ENCODE data around the gene DHX34.

Gene DHX34

GRCh38 chr19:47417107-47417745 lies 68.1 kb downstream of the DHX34 start:
- peak; percentile 33 for DNase-seq (ENCODE audit: low spot score)

- peak; percentile 31 for DNase-seq (ENCODE audit: low spot score)
Observed at GRCh38 chr19:47417746-47418691, 68.9 kb downstream of the DHX34 start.

- no peak for DNase-seq (ENCODE audit: low spot score)
Observed at GRCh38 chr19:47418692-47419029, 69.5 kb downstream of the DHX34 start.

- peak; percentile 32 for DNase-seq (ENCODE audit: low spot score)
Observed at GRCh38 chr19:47419030-47419783, 70.1 kb downstream of the DHX34 start, which contains the start of gene MEIS3. TSS of gene MEIS3 (minus strand) at chr19:47419527. CDS start at chr19:47419081, 446 bp downstream.

GRCh38 chr19:47419789-47420188 lies 70.7 kb downstream of the DHX34 start:
- no peak for DNase-seq (ENCODE audit: low spot score)

- DNase-seq (ENCODE audit: low spot score): no peak
Observed at GRCh38 chr19:47421244-47421786, 72.2 kb downstream of the DHX34 start.

GRCh38 chr19:47421844-47422395 lies 72.8 kb downstream of the DHX34 start:
- DNase-seq (ENCODE audit: low spot score): no peak

- no peak for DNase-seq (ENCODE audit: low spot score)
Observed at GRCh38 chr19:47422417-47423163, 73.5 kb downstream of the DHX34 start.

- DNase-seq (ENCODE audit: low spot score): no peak
Observed at GRCh38 chr19:47423203-47423882, 74.2 kb downstream of the DHX34 start.

- DNase-seq (ENCODE audit: low spot score): peak; percentile 91
Observed at GRCh38 chr19:47427241-47428176, 78.4 kb downstream of the DHX34 start.

- DNase-seq (ENCODE audit: low spot score): peak; percentile 99
Observed at GRCh38 chr19:47428177-47428894, 79.2 kb downstream of the DHX34 start.

- DNase-seq (ENCODE audit: low spot score): no peak
Observed at GRCh38 chr19:47429140-47429793, 80.2 kb downstream of the DHX34 start.

- no peak for DNase-seq (ENCODE audit: low spot score)
Observed at GRCh38 chr19:47430041-47430802, 81.1 kb downstream of the DHX34 start.

GRCh38 chr19:47432091-47432490 lies 83.0 kb downstream of the DHX34 start:
- DNase-seq (ENCODE audit: low spot score): no peak

Data from cerebellar cortex (tissue), 1 donor.